GM21619 (cell line): ENCODE results near the gene TSPY4.
"Not testable (repeated sequence)": the region's sequence is repeated elsewhere in the genome, so short reads cannot be mapped to it uniquely, and the experiment has no call there.

Source experiments
- ATAC-seq: cut with Tn5 transposase; IDR thresholded peaks from one replicate; pipeline ENCODE4 v1.9.1; 2021; ENCODE audit not compliant: unreplicated experiment

The TSPY4 gene

GRCh38 chrY:9337164-9337563, at the start of gene TSPY4:
TSS of gene TSPY4 (plus strand) at chrY:9337464. CDS start at chrY:9337510, 46 bp downstream.
- ATAC-seq = not testable (repeated sequence)

- no peak for ATAC-seq
Observed at GRCh38 chrY:9320996-9321395, 16.3 kb upstream of the TSPY4 start.

GRCh38 chrY:9357497-9357896, 20.2 kb downstream of the TSPY4 start, which contains the start of gene TSPY8:
TSS of gene TSPY8 (plus strand) at chrY:9357797. CDS start at chrY:9357843, 46 bp downstream.
- not testable (repeated sequence) for ATAC-seq
